ENCODE measurements around the gene LHFPL6.
A peak's percentile ranks its signal among the peaks of the same experiment; 100 is the strongest.

GRCh38 chr13:39616087-39616694 is 13.2 kb upstream of the LHFPL6 start:
- no peak for TF ChIP-seq POLR2A (IDR thresholded peaks at IDR 0.05)
- TF ChIP-seq CTCF (IDR thresholded peaks at IDR 0.05) = peak; percentile 68 to 92 (median 91)
